Caco-2 (cell line): ENCODE measurements around the gene EXT2. TPM values are rescaled to one million over a fixed set of nuclear protein-coding genes. Genes with fewer than 3 reads are reported as not detected.
A peak's percentile ranks its signal among the peaks of the same experiment; 100 is the strongest.

Source experiments
- BruUV-seq: library from RNA; stranded (reverse); fragments of 400-500 nt; replicated peaks from 2 replicates; lab custom pipeline; 2021; lab: Mats Ljungman, UMichigan
- CTCF ChIA-PET: fragments of 300-600 bp; sonication (Branson Sonifier 250); formaldehyde crosslinking; loops from one replicate; lab custom pipeline; 2022; ENCODE audit warnings: antibody characterized with exemption; lab: Charles Lee
- POLR2A ChIA-PET: fragments of 300-600 bp; sonication (Branson Sonifier 250); formaldehyde crosslinking; loops from one replicate; lab custom pipeline; 2022; ENCODE audit warnings: antibody characterized with exemption; lab: Charles Lee
- DNase-seq, 2 experiments: peaks; one replicate each; pipeline versions ENCODE4 v3.0.0 to v3.0.0-alpha.2; 2020 to 2022
- H3K27me3 ChIP-seq: replicated peaks from 2 replicates; pipeline ENCODE4 v1.6.0; 2011; ENCODE audit warnings: low read length; ENCODE audit not compliant: control insufficient read depth, insufficient read depth
- H3K36me3 ChIP-seq: 2 replicates; pipeline ENCODE4 v1.5.1; 2011; ENCODE audit warnings: low read length; ENCODE audit not compliant: control insufficient read depth, insufficient read depth
- H3K4me1 ChIP-seq: fragments of 250-450 bp; sonication (Bioruptor Pico); 2 replicates; pipeline ENCODE4 v1.5.1; 2020; ENCODE audit warnings: mild to moderate bottlenecking
- H3K4me3 ChIP-seq: 2 replicates; pipeline ENCODE4 v1.5.1; 2011; ENCODE audit warnings: low read depth, mild to moderate bottlenecking, control low read depth, low read length
- H3K9me3 ChIP-seq: fragments of 250-450 bp; sonication (Bioruptor Pico); 2 replicates; pipeline ENCODE4 v1.5.1; 2020; ENCODE audit warnings: mild to moderate bottlenecking, moderate library complexity
- H3K27ac Mint-ChIP-seq: one replicate; pipeline ENCODE4 v1.8.0; 2022; ENCODE audit warnings: mixed read lengths; ENCODE audit not compliant: unreplicated experiment
- H3K27me3 Mint-ChIP-seq: one replicate; pipeline ENCODE4 v1.8.0; 2022; ENCODE audit warnings: mixed read lengths; ENCODE audit not compliant: insufficient read depth, unreplicated experiment
- H3K36me3 Mint-ChIP-seq: one replicate; pipeline ENCODE4 v1.8.0; 2022; ENCODE audit warnings: mild to moderate bottlenecking, mixed read lengths; ENCODE audit not compliant: insufficient read depth, unreplicated experiment
- H3K4me1 Mint-ChIP-seq: one replicate; pipeline ENCODE4 v1.8.0; 2022; ENCODE audit warnings: low read depth, mixed read lengths; ENCODE audit not compliant: unreplicated experiment
- H3K4me3 Mint-ChIP-seq: one replicate; pipeline ENCODE4 v1.8.0; 2022; ENCODE audit warnings: mild to moderate bottlenecking, moderate library complexity, mixed read lengths; ENCODE audit not compliant: unreplicated experiment
- H3K9me3 Mint-ChIP-seq: one replicate; pipeline ENCODE4 v1.8.0; 2022; ENCODE audit warnings: mixed read lengths; ENCODE audit not compliant: unreplicated experiment
- intact Hi-C: fragments of 100-400 bp; cut with micrococcal nuclease; formaldehyde crosslinking; loops from one replicate; pipeline ENCODE4 v1.10.0; 2022; ENCODE audit not compliant: unreplicated experiment
- total RNA-seq: library from RNA; stranded (reverse); gene quantifications from 2 replicates; pipeline ENCODE4 v1.2.3, GENCODE V29; 2022
- TF ChIP-seq, protein P1 (sequence below), 2 experiments: fragments of 200-600 bp in 1 of 2; IDR thresholded peaks; 1 replicate in 1 of 2; 2 replicates in 1 of 2; pipeline versions ENCODE4 v1.5.1 to v1.8.0; 2011 to 2022; ENCODE audit warnings: antibody characterized with exemption in 1 of 2, control low read depth in 1 of 2, inconsistent platforms in 1 of 2, low read depth in 1 of 2, low read length in 1 of 2, mild to moderate bottlenecking in 1 of 2, moderate library complexity in 1 of 2; ENCODE audit not compliant: insufficient read depth in 1 of 2, severe bottlenecking in 1 of 2, unreplicated experiment in 1 of 2

The EXT2 gene
- total RNA-seq, 1 experiment from 2014 or later: 83.3 TPM

DNA sequence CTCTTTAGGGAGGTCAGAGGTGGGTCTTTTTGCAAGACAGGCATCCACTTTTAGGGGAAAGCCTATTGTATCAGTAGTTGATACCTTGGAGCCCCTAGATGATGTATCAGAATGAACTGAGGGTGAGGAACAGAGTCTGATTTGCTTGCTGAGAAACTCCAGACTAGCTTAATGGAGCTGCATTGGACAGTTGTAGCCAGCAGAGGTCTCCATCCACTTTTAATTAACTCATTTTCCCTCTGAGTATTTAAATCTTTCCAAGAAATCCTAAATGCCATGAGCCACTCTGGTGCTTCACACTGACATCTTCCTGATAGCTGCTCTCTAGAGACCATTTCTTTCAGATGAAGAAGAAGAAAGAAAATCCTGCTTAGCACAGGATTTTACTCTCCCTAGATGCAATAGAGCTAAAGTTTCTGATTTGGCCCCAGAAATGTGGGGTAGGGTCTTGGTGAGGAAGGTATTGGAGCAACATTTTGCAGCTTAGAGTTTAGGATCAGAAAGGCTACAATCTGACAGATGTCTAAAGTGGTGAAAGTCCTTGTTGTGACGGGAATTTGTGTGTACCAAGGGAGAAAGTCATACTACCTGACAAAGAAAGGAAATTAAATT, 38.0 kb downstream of the EXT2 start:
- H3K27me3 ChIP-seq: no peaks in the 10 kb centered on the region
- BruUV-seq: no TSS peak
- H3K27me3 Mint-ChIP-seq: no peaks in the 10 kb centered on the region
- peaks cover 18% of the 10 kb centered on the region for H3K4me1 Mint-ChIP-seq
- peaks cover 10% of the 10 kb centered on the region; the same call in 1 of the 2 replicates for H3K4me1 ChIP-seq
- no peaks in the 10 kb centered on the region for H3K36me3 ChIP-seq
- peaks cover 29% of the 10 kb centered on the region for H3K36me3 Mint-ChIP-seq
- POLR2A ChIA-PET: interaction anchor here (0.6 kb wide), 1 partner anchor 111 kb away, joined by 4 read pairs; no protein-coding TSS in a partner anchor
- TF ChIP-seq, protein P1, sequence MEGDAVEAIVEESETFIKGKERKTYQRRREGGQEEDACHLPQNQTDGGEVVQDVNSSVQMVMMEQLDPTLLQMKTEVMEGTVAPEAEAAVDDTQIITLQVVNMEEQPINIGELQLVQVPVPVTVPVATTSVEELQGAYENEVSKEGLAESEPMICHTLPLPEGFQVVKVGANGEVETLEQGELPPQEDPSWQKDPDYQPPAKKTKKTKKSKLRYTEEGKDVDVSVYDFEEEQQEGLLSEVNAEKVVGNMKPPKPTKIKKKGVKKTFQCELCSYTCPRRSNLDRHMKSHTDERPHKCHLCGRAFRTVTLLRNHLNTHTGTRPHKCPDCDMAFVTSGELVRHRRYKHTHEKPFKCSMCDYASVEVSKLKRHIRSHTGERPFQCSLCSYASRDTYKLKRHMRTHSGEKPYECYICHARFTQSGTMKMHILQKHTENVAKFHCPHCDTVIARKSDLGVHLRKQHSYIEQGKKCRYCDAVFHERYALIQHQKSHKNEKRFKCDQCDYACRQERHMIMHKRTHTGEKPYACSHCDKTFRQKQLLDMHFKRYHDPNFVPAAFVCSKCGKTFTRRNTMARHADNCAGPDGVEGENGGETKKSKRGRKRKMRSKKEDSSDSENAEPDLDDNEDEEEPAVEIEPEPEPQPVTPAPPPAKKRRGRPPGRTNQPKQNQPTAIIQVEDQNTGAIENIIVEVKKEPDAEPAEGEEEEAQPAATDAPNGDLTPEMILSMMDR (IDR thresholded peaks at IDR 0.05; ENCODE audit: insufficient read depth in 1 of 2, low read depth in 1 of 2, low read length in 1 of 2, severe bottlenecking in 1 of 2, unreplicated experiment in 1 of 2): peak; percentile 69 to 85
- no peaks in the 10 kb centered on the region for H3K9me3 Mint-ChIP-seq
- H3K4me3 Mint-ChIP-seq: no peak overlapping the region
- H3K9me3 ChIP-seq: no peaks in the 10 kb centered on the region
- no peak overlapping the region for H3K4me3 ChIP-seq
- CTCF ChIA-PET: interaction anchor here (0.6 to 1.7 kb wide), 11 partner anchors 18 to 484 kb away, joined by 3 to 37 read pairs (median 4); no protein-coding TSS in a partner anchor
- peak in 1 of 2 experiments; percentile 24 for DNase-seq
- intact Hi-C loops: loop anchor here (1.0 to 2.0 kb wide), 4 partner anchors 109 to 405 kb away; no protein-coding TSS in a partner anchor
- no peak overlapping the region for H3K27ac Mint-ChIP-seq

DNA sequence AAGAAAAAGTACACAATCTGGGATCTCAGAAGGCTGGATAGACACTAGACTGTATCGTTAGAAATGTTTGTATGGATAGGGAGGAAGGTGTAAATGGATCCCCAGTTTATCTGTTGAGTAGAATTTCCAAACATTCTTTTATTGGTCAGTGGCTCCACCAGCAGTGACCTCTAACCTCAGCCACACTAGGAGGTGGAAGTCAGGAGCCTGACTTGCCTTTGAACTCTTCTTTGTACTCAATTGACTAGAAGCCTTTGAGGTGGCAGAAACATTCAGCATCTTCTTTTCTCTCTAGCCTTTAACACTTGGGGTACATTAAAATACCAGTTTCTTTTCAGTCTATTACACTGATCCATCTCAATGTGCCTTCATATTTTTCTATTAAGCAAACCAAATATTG, 39.1 kb downstream of the EXT2 start:
- Mint-ChIP-seq H3K27me3 (no peaks in the 10 kb centered on the region), H3K9me3 (no peaks in the 10 kb centered on the region), H3K4me1 (peaks cover 18% of the 10 kb centered on the region), H3K4me3 (no peak overlapping the region), H3K27ac (no peak overlapping the region), H3K36me3 (peaks cover 28% of the 10 kb centered on the region)
- TF ChIP-seq, protein P1 (IDR thresholded peaks at IDR 0.05; ENCODE audit: insufficient read depth in 1 of 2, low read depth in 1 of 2, low read length in 1 of 2, severe bottlenecking in 1 of 2, unreplicated experiment in 1 of 2): no peak
- no peaks in the 10 kb centered on the region for H3K36me3 ChIP-seq
- H3K9me3 ChIP-seq: no peaks in the 10 kb centered on the region
- POLR2A ChIA-PET: no interaction called here
- BruUV-seq: no TSS peak
- no peaks in the 10 kb centered on the region for H3K27me3 ChIP-seq
- CTCF ChIA-PET: interaction anchor here (0.6 to 1.7 kb wide), 6 partner anchors 19 to 482 kb away, joined by 3 to 37 read pairs (median 4); partner anchors contain the start of gene EXT2
- peaks cover 10% of the 10 kb centered on the region; the same call in 1 of the 2 replicates for H3K4me1 ChIP-seq
- DNase-seq: no peak
- intact Hi-C loops: no loop called here
- no peak overlapping the region for H3K4me3 ChIP-seq

DNA sequence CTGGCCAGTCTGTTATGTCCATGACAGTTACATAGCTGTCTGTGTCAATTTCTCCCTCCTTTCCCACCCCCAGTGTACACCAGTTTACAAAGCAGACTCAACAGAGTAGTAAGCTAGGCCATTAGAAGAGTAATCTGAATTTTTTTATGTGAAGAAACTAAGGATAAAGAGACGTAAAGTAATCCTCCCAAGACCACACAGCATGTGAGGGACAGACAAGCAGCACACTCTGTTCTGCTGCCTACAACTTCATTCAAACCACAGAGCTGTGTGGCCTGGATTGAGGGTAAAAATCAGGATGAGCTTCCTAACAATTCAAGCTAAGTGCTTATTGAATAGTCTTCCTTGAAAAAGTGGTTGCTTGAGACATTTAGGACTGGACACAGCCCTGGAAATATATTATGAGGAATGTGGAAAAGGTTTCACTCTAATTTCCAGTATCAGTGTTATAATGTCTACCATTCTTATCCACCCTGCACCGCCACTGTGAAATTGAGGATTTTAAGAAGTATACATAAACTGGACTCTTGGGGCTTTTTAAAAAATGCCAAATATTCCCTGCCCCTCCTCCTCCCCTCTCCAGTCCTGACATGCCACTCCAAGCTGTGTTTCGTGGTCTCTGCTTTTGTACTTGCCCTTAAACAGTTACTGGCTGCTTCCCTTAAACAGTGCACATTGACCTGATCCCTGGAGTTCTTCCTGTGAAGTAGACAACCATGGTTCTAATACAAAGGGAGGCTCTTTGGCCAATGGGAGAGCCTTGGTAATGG, 40.9 kb downstream of the EXT2 start:
- intact Hi-C loops: no loop called here
- POLR2A ChIA-PET: no interaction called here
- H3K27me3 ChIP-seq: no peaks in the 10 kb centered on the region
- H3K9me3 ChIP-seq: no peaks in the 10 kb centered on the region
- H3K36me3 ChIP-seq: no peaks in the 10 kb centered on the region
- no peak overlapping the region for H3K4me3 ChIP-seq
- peaks cover 17% of the 10 kb centered on the region for H3K36me3 Mint-ChIP-seq
- CTCF ChIA-PET: no interaction called here
- H3K4me1 Mint-ChIP-seq: peaks cover 18% of the 10 kb centered on the region
- no peak overlapping the region for H3K27ac Mint-ChIP-seq
- no peak for DNase-seq
- no TSS peak for BruUV-seq
- TF ChIP-seq, protein P1 (IDR thresholded peaks at IDR 0.05; ENCODE audit: insufficient read depth in 1 of 2, low read depth in 1 of 2, low read length in 1 of 2, severe bottlenecking in 1 of 2, unreplicated experiment in 1 of 2): no peak
- no peaks in the 10 kb centered on the region for H3K27me3 Mint-ChIP-seq
- no peak overlapping the region for H3K4me3 Mint-ChIP-seq
- no peaks in the 10 kb centered on the region for H3K9me3 Mint-ChIP-seq
- peaks cover 10% of the 10 kb centered on the region; the same call in 1 of the 2 replicates for H3K4me1 ChIP-seq
